Measurements from ENCODE around the gene IFITM1.
A peak's percentile ranks its signal among the peaks of the same experiment; 100 is the strongest.

IFITM1 gene

GRCh38 chr11:306645-307371 lies 7.0 kb upstream of the IFITM1 start:
- TF ChIP-seq REST (IDR thresholded peaks at IDR 0.05; ENCODE audit: low read depth) (no peak), CREB1 (IDR thresholded peaks at IDR 0.05; ENCODE audit: low read depth) (no peak), TEAD4 (IDR thresholded peaks at IDR 0.05) (no peak), RAD21 (IDR thresholded peaks at IDR 0.05; ENCODE audit: low read depth) (no peak), EGR1 (IDR thresholded peaks at IDR 0.05) (no peak), YY1 (IDR thresholded peaks at IDR 0.05; ENCODE audit: low read depth) (no peak), FOXM1 (IDR thresholded peaks at IDR 0.05; ENCODE audit: borderline replicate concordance, low read depth) (no peak), EP300 (IDR thresholded peaks at IDR 0.05; ENCODE audit: borderline replicate concordance) (no peak), TAF1 (IDR thresholded peaks at IDR 0.05; ENCODE audit: low read depth) (no peak), ZBTB7A (IDR thresholded peaks at IDR 0.05; ENCODE audit: low read depth) (no peak), TCF12 (IDR thresholded peaks at IDR 0.05; ENCODE audit: low read depth) (no peak), USF1 (IDR thresholded peaks at IDR 0.05) (no peak), MAX (IDR thresholded peaks at IDR 0.05) (no peak), CEBPB (IDR thresholded peaks at IDR 0.05) (no peak), NFIC (IDR thresholded peaks at IDR 0.05) (no peak)

GRCh38 chr11:307766-308708 lies 5.8 kb upstream of the IFITM1 start, which contains the start of gene IFITM2:
TSS of gene IFITM2 (plus strand) at chr11:307816. CDS start at chr11:308193, 377 bp downstream.
- TF ChIP-seq CEBPB (IDR thresholded peaks at IDR 0.05): 0 out of 2 replicates have a peak, but pooled peaks have one; percentile 22
- peak; percentile 53 for TF ChIP-seq TEAD4 (IDR thresholded peaks at IDR 0.05)

- TF ChIP-seq EGR1 (IDR thresholded peaks at IDR 0.05): no peak
- TF ChIP-seq TEAD4 (IDR thresholded peaks at IDR 0.05): no peak
- no peak for TF ChIP-seq CREB1 (IDR thresholded peaks at IDR 0.05; ENCODE audit: low read depth)
- TF ChIP-seq REST (IDR thresholded peaks at IDR 0.05; ENCODE audit: low read depth): no peak
- TF ChIP-seq CEBPB (IDR thresholded peaks at IDR 0.05): no peak
- no peak for TF ChIP-seq TAF1 (IDR thresholded peaks at IDR 0.05; ENCODE audit: low read depth)
- no peak for TF ChIP-seq TCF12 (IDR thresholded peaks at IDR 0.05; ENCODE audit: low read depth)
- no peak for TF ChIP-seq YY1 (IDR thresholded peaks at IDR 0.05; ENCODE audit: low read depth)
- no peak for TF ChIP-seq FOXM1 (IDR thresholded peaks at IDR 0.05; ENCODE audit: borderline replicate concordance, low read depth)
- TF ChIP-seq RAD21 (IDR thresholded peaks at IDR 0.05; ENCODE audit: low read depth): no peak
- no peak for TF ChIP-seq ZBTB7A (IDR thresholded peaks at IDR 0.05; ENCODE audit: low read depth)
- no peak for TF ChIP-seq USF1 (IDR thresholded peaks at IDR 0.05)
- no peak for TF ChIP-seq EP300 (IDR thresholded peaks at IDR 0.05; ENCODE audit: borderline replicate concordance)
- TF ChIP-seq NFIC (IDR thresholded peaks at IDR 0.05): no peak
- no peak for TF ChIP-seq MAX (IDR thresholded peaks at IDR 0.05)
Measured at GRCh38 chr11:312092-312816, 1.6 kb upstream of the IFITM1 start.

- TF ChIP-seq FOXM1 (IDR thresholded peaks at IDR 0.05; ENCODE audit: borderline replicate concordance, low read depth): no peak
- TF ChIP-seq TCF12 (IDR thresholded peaks at IDR 0.05; ENCODE audit: low read depth): 0 out of 2 replicates have a peak, but pooled peaks have one; percentile 24
Measured at GRCh38 chr11:313304-313786, 495 bp upstream of the IFITM1 start.

- TF ChIP-seq FOXM1 (IDR thresholded peaks at IDR 0.05; ENCODE audit: borderline replicate concordance, low read depth): no peak
- TF ChIP-seq ZBTB7A (IDR thresholded peaks at IDR 0.05; ENCODE audit: low read depth): no peak
- TF ChIP-seq TAF1 (IDR thresholded peaks at IDR 0.05; ENCODE audit: low read depth): no peak
- TF ChIP-seq MAX (IDR thresholded peaks at IDR 0.05): no peak
- TF ChIP-seq NFIC (IDR thresholded peaks at IDR 0.05): no peak
- TF ChIP-seq CREB1 (IDR thresholded peaks at IDR 0.05; ENCODE audit: low read depth): no peak
- TF ChIP-seq REST (IDR thresholded peaks at IDR 0.05; ENCODE audit: low read depth): no peak
- no peak for TF ChIP-seq EGR1 (IDR thresholded peaks at IDR 0.05)
- no peak for TF ChIP-seq TEAD4 (IDR thresholded peaks at IDR 0.05)
- no peak for TF ChIP-seq USF1 (IDR thresholded peaks at IDR 0.05)
- TF ChIP-seq YY1 (IDR thresholded peaks at IDR 0.05; ENCODE audit: low read depth): no peak
Measured at GRCh38 chr11:315051-315481, 1.2 kb downstream of the IFITM1 start.

Measured in Ishikawa (cell line).